ENCODE data around the gene BSPRY. TPM values are rescaled to one million over a fixed set of nuclear protein-coding genes. Genes with fewer than 3 reads are reported as not detected.
A peak's percentile ranks its signal among the peaks of the same experiment; 100 is the strongest.

BSPRY gene
- total and polyA plus RNA-seq, 2 experiments from 2014 or later = 0.93 to 1.2 TPM

- Histone ChIP-seq H3K27me3 (no peaks in the 10 kb centered on the region), H3K36me3 (peaks cover 6% of the 10 kb centered on the region), H3K27ac (no peak overlapping the region), H3K9me3 (ENCODE audit: low read depth) (no peaks in the 10 kb centered on the region), H3K4me3 (no peak overlapping the region), H3K4me1 (ENCODE audit: low read depth) (no peaks in the 10 kb centered on the region)
- TF ChIP-seq CTCF (IDR thresholded peaks at IDR 0.05; ENCODE audit: low read depth, low read length) = no peak
- no peak for DNase-seq (ENCODE audit: low read depth in 1 of 2, low spot score in 1 of 2)
These were observed 42.6 kb downstream of the BSPRY start for GRCh38 chr9:113391917-113392316.

GRCh38 chr9:113393281-113393680 is 43.9 kb downstream of the BSPRY start:
- Histone ChIP-seq H3K27me3 (no peaks in the 10 kb centered on the region), H3K9me3 (ENCODE audit: low read depth) (no peaks in the 10 kb centered on the region), H3K4me1 (ENCODE audit: low read depth) (no peaks in the 10 kb centered on the region), H3K36me3 (peaks cover 4% of the 10 kb centered on the region), H3K27ac (no peak overlapping the region), H3K4me3 (no peak overlapping the region)
- TF ChIP-seq CTCF (IDR thresholded peaks at IDR 0.05; ENCODE audit: low read depth, low read length) = no peak
- DNase-seq (ENCODE audit: low read depth in 1 of 2, low spot score in 1 of 2) = no peak

GRCh38 chr9:113395000-113395861 is 45.9 kb downstream of the BSPRY start:
- DNase-seq (ENCODE audit: low read depth in 1 of 2, low spot score in 1 of 2) = no peak
- Histone ChIP-seq H3K36me3 (no peaks in the 10 kb centered on the region), H3K27me3 (no peaks in the 10 kb centered on the region), H3K4me3 (no peak overlapping the region), H3K27ac (no peak overlapping the region), H3K4me1 (ENCODE audit: low read depth) (no peaks in the 10 kb centered on the region), H3K9me3 (ENCODE audit: low read depth) (no peaks in the 10 kb centered on the region)
- no peak for TF ChIP-seq CTCF (IDR thresholded peaks at IDR 0.05; ENCODE audit: low read depth, low read length)

GRCh38 chr9:113397203-113397631 is 47.9 kb downstream of the BSPRY start:
- no peaks in the 10 kb centered on the region for H3K36me3 ChIP-seq
- peaks cover 3% of the 10 kb centered on the region for H3K4me1 ChIP-seq (ENCODE audit: low read depth)
- no peak for TF ChIP-seq CTCF (IDR thresholded peaks at IDR 0.05; ENCODE audit: low read depth, low read length)
- no peaks in the 10 kb centered on the region for H3K9me3 ChIP-seq (ENCODE audit: low read depth)
- DNase-seq (ENCODE audit: low read depth in 1 of 2, low spot score in 1 of 2) = no peak
- no peaks in the 10 kb centered on the region for H3K27me3 ChIP-seq
- H3K4me3 ChIP-seq = no peak overlapping the region
- H3K27ac ChIP-seq = no peak overlapping the region

- TF ChIP-seq CTCF (IDR thresholded peaks at IDR 0.05; ENCODE audit: low read depth, low read length) = no peak
- Histone ChIP-seq H3K9me3 (ENCODE audit: low read depth) (no peaks in the 10 kb centered on the region), H3K4me3 (no peak overlapping the region), H3K4me1 (ENCODE audit: low read depth) (peaks cover 3% of the 10 kb centered on the region), H3K36me3 (no peaks in the 10 kb centered on the region), H3K27ac (peak overlapping the region; percentile 12), H3K27me3 (no peaks in the 10 kb centered on the region)
- peak in 1 of 2 donors; percentile 16 for DNase-seq (ENCODE audit: low read depth in 1 of 2, low spot score in 1 of 2)
These were observed 49.5 kb downstream of the BSPRY start for GRCh38 chr9:113398796-113399195.

All from cardiac muscle cell (in vitro differentiated cells and primary cell).